ENCODE results near the gene ITGA11. TPM values are rescaled to one million over a fixed set of nuclear protein-coding genes. Genes with fewer than 3 reads are reported as not detected.

ITGA11 gene
- total RNA-seq, 2 experiments from 2014 or later = under 0.01 TPM; not detected in 1

GRCh38 chr15:68360721-68361120 lies 71.2 kb downstream of the ITGA11 start:
- ChIA-PET CTCF (ENCODE audit: unreplicated experiment) (no interaction called here), POLR2A (no interaction called here)
- Histone ChIP-seq H3K4me1 (ENCODE audit: insufficient read depth, low read length, poor library complexity, severe bottlenecking) (peaks cover 2% of the 10 kb centered on the region), H3K9me2 (ENCODE audit: insufficient read depth, low read length) (no peaks in the 10 kb centered on the region), H3K4me2 (ENCODE audit: low read length) (no peak overlapping the region), H3K79me2 (ENCODE audit: insufficient read depth, low read depth, low read length) (no peaks in the 10 kb centered on the region), H2AFZ (ENCODE audit: low read length) (no peak overlapping the region), H3K27ac (ENCODE audit: low read depth, low read length, poor library complexity, severe bottlenecking) (no peak overlapping the region), H3K9me3 (ENCODE audit: low read length) (no peaks in the 10 kb centered on the region), H3K4me3 (ENCODE audit: low read depth, low read length, poor library complexity, severe bottlenecking) (no peak overlapping the region), H4K20me1 (ENCODE audit: insufficient read depth, low read length) (no peaks in the 10 kb centered on the region), H3K36me3 (ENCODE audit: insufficient read depth, low read length) (no peaks in the 10 kb centered on the region)
- TF ChIP-seq CTCF (conservative IDR thresholded peaks at IDR 0.05; ENCODE audit: low read length) = no peak
- TF ChIP-seq EZH2phosphoT487 (IDR thresholded peaks at IDR 0.05; ENCODE audit: borderline replicate concordance, low read depth, low read length) = no peak
- no peak for DNase-seq (ENCODE audit: low spot score)
- BruUV-seq (replicated peaks) = no TSS peak
- intact Hi-C loops (cut with micrococcal nuclease; ENCODE audit: unreplicated experiment) = no loop called here

- no peak for DNase-seq (ENCODE audit: low spot score)
- POLR2A ChIA-PET = interaction anchor here (1.0 kb wide), 1 partner anchor 12 kb away, joined by 3 read pairs; no protein-coding TSS in a partner anchor
- Histone ChIP-seq H3K4me1 (ENCODE audit: insufficient read depth, low read length, poor library complexity, severe bottlenecking) (peaks cover 7% of the 10 kb centered on the region), H2AFZ (ENCODE audit: low read length) (no peak overlapping the region), H3K9me3 (ENCODE audit: low read length) (no peaks in the 10 kb centered on the region), H3K4me2 (ENCODE audit: low read length) (no peak overlapping the region), H3K27ac (ENCODE audit: low read depth, low read length, poor library complexity, severe bottlenecking) (no peak overlapping the region), H4K20me1 (ENCODE audit: insufficient read depth, low read length) (no peaks in the 10 kb centered on the region), H3K36me3 (ENCODE audit: insufficient read depth, low read length) (no peaks in the 10 kb centered on the region), H3K79me2 (ENCODE audit: insufficient read depth, low read depth, low read length) (no peaks in the 10 kb centered on the region), H3K9me2 (ENCODE audit: insufficient read depth, low read length) (no peaks in the 10 kb centered on the region), H3K4me3 (ENCODE audit: low read depth, low read length, poor library complexity, severe bottlenecking) (no peak overlapping the region)
- no TSS peak for BruUV-seq (replicated peaks)
- CTCF ChIA-PET (ENCODE audit: unreplicated experiment) = no interaction called here
- intact Hi-C loops (cut with micrococcal nuclease; ENCODE audit: unreplicated experiment) = no loop called here
- no peak for TF ChIP-seq EZH2phosphoT487 (IDR thresholded peaks at IDR 0.05; ENCODE audit: borderline replicate concordance, low read depth, low read length)
- TF ChIP-seq CTCF (conservative IDR thresholded peaks at IDR 0.05; ENCODE audit: low read length) = no peak
These were observed 75.2 kb downstream of the ITGA11 start for GRCh38 chr15:68356778-68357177.

- POLR2A ChIA-PET = no interaction called here
- H3K36me3 ChIP-seq (ENCODE audit: insufficient read depth, low read length) = no peaks in the 10 kb centered on the region
- H3K27ac ChIP-seq (ENCODE audit: low read depth, low read length, poor library complexity, severe bottlenecking) = no peak overlapping the region
- H4K20me1 ChIP-seq (ENCODE audit: insufficient read depth, low read length) = no peaks in the 10 kb centered on the region
- intact Hi-C loops (cut with micrococcal nuclease; ENCODE audit: unreplicated experiment) = no loop called here
- no peak for TF ChIP-seq EZH2phosphoT487 (IDR thresholded peaks at IDR 0.05; ENCODE audit: borderline replicate concordance, low read depth, low read length)
- H2AFZ ChIP-seq (ENCODE audit: low read length) = no peak overlapping the region
- DNase-seq (ENCODE audit: low spot score) = no peak
- H3K9me3 ChIP-seq (ENCODE audit: low read length) = no peaks in the 10 kb centered on the region
- no peaks in the 10 kb centered on the region for H3K79me2 ChIP-seq (ENCODE audit: insufficient read depth, low read depth, low read length)
- H3K4me3 ChIP-seq (ENCODE audit: low read depth, low read length, poor library complexity, severe bottlenecking) = no peak overlapping the region
- no peaks in the 10 kb centered on the region for H3K9me2 ChIP-seq (ENCODE audit: insufficient read depth, low read length)
- CTCF ChIA-PET (ENCODE audit: unreplicated experiment) = no interaction called here
- no peak overlapping the region for H3K4me2 ChIP-seq (ENCODE audit: low read length)
- no TSS peak for BruUV-seq (replicated peaks)
- peaks cover 7% of the 10 kb centered on the region for H3K4me1 ChIP-seq (ENCODE audit: insufficient read depth, low read length, poor library complexity, severe bottlenecking)
These were observed 77.0 kb downstream of the ITGA11 start for GRCh38 chr15:68354923-68355322.
